Measurements from ENCODE around the gene TSC1. TPM values are rescaled to one million over a fixed set of nuclear protein-coding genes. Genes with fewer than 3 reads are reported as not detected.

Gene TSC1
- total and polyA plus RNA-seq, 2 donors (not counting 3 experiments of a cell fraction or from before 2014, with no cell fraction given), result 43.9 to 51.2 TPM

DNA sequence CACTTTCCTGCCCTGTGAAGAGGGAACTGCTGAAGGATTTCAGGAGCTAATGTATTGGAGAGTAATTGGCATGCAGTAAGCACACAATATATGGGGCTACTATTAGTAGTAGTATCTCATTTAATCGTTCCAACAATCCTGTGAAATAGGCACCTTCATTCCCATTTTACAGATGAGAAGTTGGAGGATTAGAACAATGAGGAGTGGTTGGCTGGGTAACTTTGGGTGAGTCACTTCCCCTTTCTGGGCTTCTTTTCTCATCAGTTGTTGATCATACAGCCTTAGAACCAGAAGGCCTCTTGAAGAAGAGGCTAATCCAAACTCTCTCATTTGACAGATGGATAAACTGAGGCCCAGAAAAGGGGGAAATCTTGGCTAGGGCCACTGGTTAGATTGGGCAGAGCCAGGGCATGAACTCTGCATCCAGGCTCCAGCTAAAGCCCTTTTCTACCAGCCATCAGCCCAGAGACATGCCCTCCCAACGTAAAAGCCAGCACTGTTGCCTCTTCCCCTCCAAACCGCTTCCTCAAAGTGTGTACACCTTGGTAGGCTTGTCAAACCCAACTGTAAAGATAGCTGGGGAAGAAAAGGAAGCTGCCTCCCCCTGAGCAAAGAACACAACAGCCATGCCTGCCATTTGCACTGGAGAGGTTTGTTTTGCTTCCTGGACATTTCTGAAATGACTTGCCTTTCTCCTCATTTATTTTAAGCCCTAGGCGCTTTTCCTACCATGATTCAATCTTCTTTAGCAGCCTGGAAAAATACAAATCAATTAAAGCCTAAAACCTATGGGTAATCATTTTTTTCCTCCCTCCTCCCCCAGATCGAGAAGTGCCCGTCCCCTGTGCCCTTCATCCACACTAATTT, 64.7 kb downstream of the TSC1 start:
- no TSS peak for BruUV-seq (replicated peaks)

More for the DNA sequence above, 64.7 kb downstream of the TSC1 start:
- no peaks in the 10 kb centered on the region for H3K36me3 ChIP-seq (ENCODE audit: control insufficient read depth in 2 of 2, extremely low read depth in 1 of 2, insufficient read depth in 2 of 2, low read length in 2 of 2)
- no peaks in the 10 kb centered on the region for H4K20me1 ChIP-seq (replicated peaks; ENCODE audit: control insufficient read depth, extremely low read depth, insufficient read depth, low read length)
- FAIRE-seq, result no peak
- dilution Hi-C loops (cut with MboI; ENCODE audit: extremely low pct_ligation_motif_present, low sequenced_read_pairs), result no loop called here
- TF ChIP-seq FOS (IDR thresholded peaks at IDR 0.05; ENCODE audit: borderline replicate concordance, insufficient read depth, low read length) (no peak), MAX (IDR thresholded peaks at IDR 0.05; ENCODE audit: insufficient read depth, insufficient read length) (no peak), JUN (IDR thresholded peaks at IDR 0.05; ENCODE audit: borderline replicate concordance, insufficient read depth, insufficient read length, low read depth) (no peak), GATA2 (IDR thresholded peaks at IDR 0.05; ENCODE audit: insufficient read depth, insufficient read length, low read depth, low read length) (no peak), POLR2A (IDR thresholded peaks at IDR 0.05; ENCODE audit: low read depth, low read length) (no peak), MYC (IDR thresholded peaks at IDR 0.05; ENCODE audit: low read depth, low read length) (no peak), EZH2 (IDR thresholded peaks at IDR 0.05; ENCODE audit: borderline replicate concordance, low read depth, low read length, severe bottlenecking) (no peak)
- TF ChIP-seq, protein P1, sequence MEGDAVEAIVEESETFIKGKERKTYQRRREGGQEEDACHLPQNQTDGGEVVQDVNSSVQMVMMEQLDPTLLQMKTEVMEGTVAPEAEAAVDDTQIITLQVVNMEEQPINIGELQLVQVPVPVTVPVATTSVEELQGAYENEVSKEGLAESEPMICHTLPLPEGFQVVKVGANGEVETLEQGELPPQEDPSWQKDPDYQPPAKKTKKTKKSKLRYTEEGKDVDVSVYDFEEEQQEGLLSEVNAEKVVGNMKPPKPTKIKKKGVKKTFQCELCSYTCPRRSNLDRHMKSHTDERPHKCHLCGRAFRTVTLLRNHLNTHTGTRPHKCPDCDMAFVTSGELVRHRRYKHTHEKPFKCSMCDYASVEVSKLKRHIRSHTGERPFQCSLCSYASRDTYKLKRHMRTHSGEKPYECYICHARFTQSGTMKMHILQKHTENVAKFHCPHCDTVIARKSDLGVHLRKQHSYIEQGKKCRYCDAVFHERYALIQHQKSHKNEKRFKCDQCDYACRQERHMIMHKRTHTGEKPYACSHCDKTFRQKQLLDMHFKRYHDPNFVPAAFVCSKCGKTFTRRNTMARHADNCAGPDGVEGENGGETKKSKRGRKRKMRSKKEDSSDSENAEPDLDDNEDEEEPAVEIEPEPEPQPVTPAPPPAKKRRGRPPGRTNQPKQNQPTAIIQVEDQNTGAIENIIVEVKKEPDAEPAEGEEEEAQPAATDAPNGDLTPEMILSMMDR (IDR thresholded peaks at IDR 0.05; ENCODE audit: extremely low read depth in 1 of 2, insufficient read depth in 1 of 2, low read depth in 1 of 2, low read length in 2 of 2), result no peak
- intact Hi-C loops (cut with micrococcal nuclease), result loop anchor here (2.0 kb wide), 1 partner anchor 65 kb away; the partner anchor contains the start of gene TSC1
- ChIA-PET CTCF (interaction anchor here (2.3 kb wide), 1 partner anchor 22 kb away, joined by 12 read pairs; no protein-coding TSS in a partner anchor), POLR2A (no interaction called here)
- H3K4me1 ChIP-seq (ENCODE audit: control insufficient read depth, extremely low read depth, insufficient read depth, low read length), result peaks cover 2% of the 10 kb centered on the region
- H3K9me3 ChIP-seq (replicated peaks; ENCODE audit: control insufficient read depth, insufficient read depth, low read length), result no peaks in the 10 kb centered on the region
- no peak overlapping the region for H3K9ac ChIP-seq (replicated peaks; ENCODE audit: extremely low read depth, insufficient read depth, low read length)
- no peak for DNase-seq (ENCODE audit: low read depth, low spot score)
- no peaks in the 10 kb centered on the region for H3K9me1 ChIP-seq (replicated peaks; ENCODE audit: control insufficient read depth, extremely low read depth, insufficient read depth, low read length)
- H3K79me2 ChIP-seq (ENCODE audit: control insufficient read depth, insufficient read depth, low read length), result no peaks in the 10 kb centered on the region
- H3K4me2 ChIP-seq (ENCODE audit: insufficient read depth, low read length), result no peak overlapping the region
- H2AFZ ChIP-seq (ENCODE audit: low read depth, low read length), result no peak overlapping the region
- no peak overlapping the region for H3K27ac ChIP-seq (ENCODE audit: insufficient read depth, low read depth, low read length)
- H3K4me3 ChIP-seq (replicated peaks in 1 of 3; ENCODE audit: insufficient read depth in 1 of 3, low read depth in 1 of 3, low read length in 3 of 3), result no peak overlapping the region
- peaks cover 0 to 3% of the 10 kb centered on the region in 2 experiments for H3K27me3 ChIP-seq (ENCODE audit: control insufficient read depth in 2 of 2, insufficient read depth in 2 of 2, low read length in 2 of 2)
